Stimulated activated CD8-positive, alpha-beta memory T cell treated with anti-CD3 and anti-CD28 coated beads, Interleukin-7, amount 100 ng/mL, for 1 hour (primary cell): Measurements from ENCODE around the gene VPS35.
"Not testable (repeated sequence)": the region's sequence is repeated elsewhere in the genome, so short reads cannot be mapped to it uniquely, and the experiment has no call there.

Experiments
- DNase-seq, 2 donors: peaks; one replicate each; pipeline ENCODE4 v3.0.0-alpha.2; 2020; ENCODE audit warnings: low read depth in 2 of 2

The VPS35 gene

GRCh38 chr16:46658925-46659324 lies 30.1 kb downstream of the VPS35 start:
- no peak for DNase-seq

- no peak for DNase-seq
Measured at GRCh38 chr16:46651305-46651704, 37.7 kb downstream of the VPS35 start.

- DNase-seq = no peak
Measured at GRCh38 chr16:46650254-46650623, 38.7 kb downstream of the VPS35 start.

- DNase-seq = no peak
Measured at GRCh38 chr16:46649588-46650253, 39.3 kb downstream of the VPS35 start.

- DNase-seq = no peak
Measured at GRCh38 chr16:46648656-46649055, 40.3 kb downstream of the VPS35 start.

- DNase-seq = no peak
Measured at GRCh38 chr16:46638947-46639925, 49.7 kb downstream of the VPS35 start.

GRCh38 chr16:46632778-46633733 lies 55.9 kb downstream of the VPS35 start:
- DNase-seq = no peak

- no peak for DNase-seq
Measured at GRCh38 chr16:46629331-46630219, 59.4 kb downstream of the VPS35 start.

GRCh38 chr16:46627746-46628145 lies 61.2 kb downstream of the VPS35 start:
- DNase-seq = no peak

GRCh38 chr16:46626681-46627080 lies 62.3 kb downstream of the VPS35 start:
- DNase-seq = not testable (repeated sequence)

GRCh38 chr16:46624862-46625261 lies 64.1 kb downstream of the VPS35 start:
- DNase-seq = not testable (repeated sequence)

GRCh38 chr16:46623707-46624106 lies 65.3 kb downstream of the VPS35 start:
- not testable (repeated sequence) for DNase-seq

- not testable (repeated sequence) for DNase-seq
Measured at GRCh38 chr16:46623246-46623645, 65.7 kb downstream of the VPS35 start.

- DNase-seq = no peak
Measured at GRCh38 chr16:46621934-46622676, 66.9 kb downstream of the VPS35 start.

- DNase-seq = peak; percentile 27 to 28
Measured at GRCh38 chr16:46621006-46621933, 67.7 kb downstream of the VPS35 start, which contains the start of gene SHCBP1. Gene SHCBP1, minus strand, starts transcription at chr16:46621379. Its CDS starts 20 bp downstream, at chr16:46621359.

GRCh38 chr16:46620266-46621005 lies 68.5 kb downstream of the VPS35 start:
- no peak for DNase-seq

GRCh38 chr16:46618516-46618915 lies 70.5 kb downstream of the VPS35 start:
- no peak for DNase-seq

GRCh38 chr16:46614006-46614405 lies 75.0 kb downstream of the VPS35 start:
- DNase-seq = no peak
